Mononuclear cell (primary cell): Measurements from ENCODE around the gene ATP6AP1. TPM values are rescaled to one million over a fixed set of nuclear protein-coding genes. Genes with fewer than 3 reads are reported as not detected.

Experiments used
- H3K27me3 ChIP-seq: 2 replicates; pipeline ENCODE4 v1.6.0; 2011; ENCODE audit warnings: low read length, control low read depth; ENCODE audit not compliant: insufficient read depth
- H3K4me1 ChIP-seq: 2 replicates; pipeline ENCODE4 v1.5.1; 2011; ENCODE audit warnings: mild to moderate bottlenecking, low read length, control low read depth; ENCODE audit not compliant: insufficient read depth
- H3K4me3 ChIP-seq: 2 replicates; pipeline ENCODE4 v1.5.1; 2011; ENCODE audit warnings: mild to moderate bottlenecking, low read length, moderate library complexity
- H3K9me3 ChIP-seq: 2 replicates; pipeline ENCODE4 v1.5.1; 2011; ENCODE audit warnings: low read depth, mild to moderate bottlenecking, control low read depth, low read length
- total RNA-seq: library from RNA; depleted of rRNA; stranded (reverse); fragments of >200 nt; gene quantifications from one replicate; pipeline ENCODE4 v1.2.3, GENCODE V29; 2012

Gene ATP6AP1
- total RNA-seq, 1 donor: 47.9 TPM

- no peak overlapping the region for H3K4me3 ChIP-seq
- no peaks in the 10 kb centered on the region for H3K27me3 ChIP-seq
- H3K4me1 ChIP-seq: no peaks in the 10 kb centered on the region
- no peaks in the 10 kb centered on the region for H3K9me3 ChIP-seq
Measured at GRCh38 chrX:154464806-154465365, 36.4 kb downstream of the ATP6AP1 start.

GRCh38 chrX:154465601-154466000 is 37.1 kb downstream of the ATP6AP1 start:
- Histone ChIP-seq H3K4me1 (no peaks in the 10 kb centered on the region), H3K9me3 (no peaks in the 10 kb centered on the region), H3K27me3 (no peaks in the 10 kb centered on the region), H3K4me3 (no peak overlapping the region)

- H3K4me3 ChIP-seq: no peak overlapping the region
- H3K4me1 ChIP-seq: no peaks in the 10 kb centered on the region
- H3K9me3 ChIP-seq: no peaks in the 10 kb centered on the region
- no peaks in the 10 kb centered on the region for H3K27me3 ChIP-seq
Measured at GRCh38 chrX:154466036-154466435, 37.6 kb downstream of the ATP6AP1 start.

GRCh38 chrX:154466907-154467306 is 38.4 kb downstream of the ATP6AP1 start:
- no peaks in the 10 kb centered on the region for H3K4me1 ChIP-seq
- H3K4me3 ChIP-seq: no peak overlapping the region

GRCh38 chrX:154467556-154467955 is 39.1 kb downstream of the ATP6AP1 start:
- no peak overlapping the region for H3K4me3 ChIP-seq
- no peaks in the 10 kb centered on the region for H3K4me1 ChIP-seq

More at GRCh38 chrX:154466907-154467306, 38.4 kb downstream of the ATP6AP1 start:
- Histone ChIP-seq H3K9me3 (no peaks in the 10 kb centered on the region), H3K27me3 (no peaks in the 10 kb centered on the region)

GRCh38 chrX:154468217-154468616 is 39.7 kb downstream of the ATP6AP1 start:
- H3K4me1 ChIP-seq: no peaks in the 10 kb centered on the region
- no peaks in the 10 kb centered on the region for H3K27me3 ChIP-seq
- no peak overlapping the region for H3K4me3 ChIP-seq
- no peaks in the 10 kb centered on the region for H3K9me3 ChIP-seq

More at GRCh38 chrX:154467556-154467955, 39.1 kb downstream of the ATP6AP1 start:
- H3K9me3 ChIP-seq: no peaks in the 10 kb centered on the region
- H3K27me3 ChIP-seq: no peaks in the 10 kb centered on the region

- Histone ChIP-seq H3K27me3 (no peaks in the 10 kb centered on the region), H3K4me1 (no peaks in the 10 kb centered on the region), H3K9me3 (no peaks in the 10 kb centered on the region), H3K4me3 (no peak overlapping the region)
Measured at GRCh38 chrX:154469114-154469513, 40.6 kb downstream of the ATP6AP1 start.

GRCh38 chrX:154469880-154470279 is 41.4 kb downstream of the ATP6AP1 start:
- Histone ChIP-seq H3K4me3 (no peak overlapping the region), H3K27me3 (no peaks in the 10 kb centered on the region), H3K9me3 (no peaks in the 10 kb centered on the region), H3K4me1 (no peaks in the 10 kb centered on the region)

GRCh38 chrX:154470434-154470833 is 42.0 kb downstream of the ATP6AP1 start:
- no peaks in the 10 kb centered on the region for H3K27me3 ChIP-seq
- no peaks in the 10 kb centered on the region for H3K9me3 ChIP-seq
- H3K4me3 ChIP-seq: no peak overlapping the region
- no peaks in the 10 kb centered on the region for H3K4me1 ChIP-seq

GRCh38 chrX:154470914-154471568 is 42.6 kb downstream of the ATP6AP1 start:
- H3K4me1 ChIP-seq: no peaks in the 10 kb centered on the region
- H3K27me3 ChIP-seq: no peaks in the 10 kb centered on the region
- H3K4me3 ChIP-seq: no peak overlapping the region
- no peaks in the 10 kb centered on the region for H3K9me3 ChIP-seq

GRCh38 chrX:154471839-154472684 is 43.6 kb downstream of the ATP6AP1 start:
- H3K4me1 ChIP-seq: no peaks in the 10 kb centered on the region
- no peaks in the 10 kb centered on the region for H3K27me3 ChIP-seq
- no peaks in the 10 kb centered on the region for H3K9me3 ChIP-seq
- no peak overlapping the region for H3K4me3 ChIP-seq

- H3K4me1 ChIP-seq: peaks cover under 1% of the 10 kb centered on the region
- no peaks in the 10 kb centered on the region for H3K9me3 ChIP-seq
- no peak overlapping the region for H3K4me3 ChIP-seq
- H3K27me3 ChIP-seq: no peaks in the 10 kb centered on the region
Measured at GRCh38 chrX:154472685-154473632, 44.5 kb downstream of the ATP6AP1 start.

GRCh38 chrX:154473683-154474082 is 45.2 kb downstream of the ATP6AP1 start:
- Histone ChIP-seq H3K27me3 (no peaks in the 10 kb centered on the region), H3K9me3 (no peaks in the 10 kb centered on the region), H3K4me3 (no peak overlapping the region), H3K4me1 (peaks cover 5% of the 10 kb centered on the region)

- H3K4me1 ChIP-seq: peaks cover 12% of the 10 kb centered on the region
- H3K4me3 ChIP-seq: no peak overlapping the region
- no peaks in the 10 kb centered on the region for H3K9me3 ChIP-seq
- H3K27me3 ChIP-seq: no peaks in the 10 kb centered on the region
Measured at GRCh38 chrX:154476821-154477220, 48.3 kb downstream of the ATP6AP1 start.
